ENCODE results near the gene RTN4R. TPM values are rescaled to one million over a fixed set of nuclear protein-coding genes. Genes with fewer than 3 reads are reported as not detected.

RTN4R gene
- total and polyA plus RNA-seq, 2 of the 13 experiments (the other 11 are each of a cell fraction or from before 2014, with no cell fraction given) = 0.22 to 0.77 TPM

- no peak overlapping the region for H3K9ac ChIP-seq (ENCODE audit: insufficient read depth, low read depth, low read length)
- in situ Hi-C loops (cut with HindIII; ENCODE audit: extremely low pct_ligation_motif_present, low pct_unique_long_range_greater_than_20kb) (no loop called here), intact Hi-C loops (cut with micrococcal nuclease; ENCODE audit: unreplicated experiment) (no loop called here)
- TF ChIP-seq LBX2 (CRISPR knock-in tag; IDR thresholded peaks at IDR 0.05; ENCODE audit: borderline replicate concordance) (no peak), ZNF460 (CRISPR knock-in tag; IDR thresholded peaks at IDR 0.05; ENCODE audit: borderline replicate concordance) (no peak), ZNF567 (CRISPR knock-in tag; IDR thresholded peaks at IDR 0.05; ENCODE audit: borderline replicate concordance) (no peak), TAF1 (CRISPR knock-in tag; IDR thresholded peaks at IDR 0.05) (no peak), ZSCAN9 (CRISPR knock-in tag; IDR thresholded peaks at IDR 0.05; ENCODE audit: borderline replicate concordance) (no peak), PAWR (CRISPR knock-in tag; IDR thresholded peaks at IDR 0.05; ENCODE audit: borderline replicate concordance) (no peak), STAT5B (CRISPR knock-in tag; IDR thresholded peaks at IDR 0.05) (no peak), HMGXB4 (CRISPR knock-in tag; IDR thresholded peaks at IDR 0.05; ENCODE audit: borderline replicate concordance in 1 of 2, low read depth in 1 of 2) (no peak), THAP9 (CRISPR knock-in tag; IDR thresholded peaks at IDR 0.05; ENCODE audit: borderline replicate concordance) (no peak), ELF1 (CRISPR knock-in tag; IDR thresholded peaks at IDR 0.05) (no peak), ARNTL (CRISPR knock-in tag; IDR thresholded peaks at IDR 0.05) (no peak), SUZ12 (IDR thresholded peaks at IDR 0.05; ENCODE audit: low read depth, low read length) (no peak), GATA4 (IDR thresholded peaks at IDR 0.05; ENCODE audit: borderline replicate concordance, low read depth) (no peak), ZBTB33 (CRISPR knock-in tag; IDR thresholded peaks at IDR 0.05) (no peak), ZNF12 (CRISPR knock-in tag; IDR thresholded peaks at IDR 0.05) (no peak)
- ChIA-PET CTCF (ENCODE audit: low intra/inter-chr PET ratio, low total read pairs) (no interaction called here), POLR2A (no interaction called here)
- H3K9me3 ChIP-seq (ENCODE audit: low read length) = no peaks in the 10 kb centered on the region
- ATAC-seq = no peak
- no peak overlapping the region for H2AFZ ChIP-seq (ENCODE audit: low read length)
- H3K4me2 ChIP-seq (ENCODE audit: low read depth, low read length) = no peak overlapping the region
- H3K27me3 ChIP-seq (ENCODE audit: control insufficient read depth in 1 of 2, insufficient read depth in 2 of 2, low read length in 2 of 2) = peaks cover 1 to 19% of the 10 kb centered on the region in 2 experiments; a peak in 4 of 5 replicates
- no peaks in the 10 kb centered on the region for H3K4me1 ChIP-seq (ENCODE audit: insufficient read depth, low read length)
- WGBS (ENCODE audit: low lambda C conversion rate) = no CpG with 5 or more reads among the region's 21 CpGs
- H4K20me1 ChIP-seq (ENCODE audit: insufficient read depth, low read length) = no peaks in the 10 kb centered on the region
- no peak overlapping the region for H3K27ac ChIP-seq (ENCODE audit: extremely low read length, insufficient read depth, low read length)
- no peak for DNase-seq (ENCODE audit: low spot score)
- H3K36me3 ChIP-seq (replicated peaks in 1 of 2; ENCODE audit: control insufficient read depth in 1 of 2, insufficient read depth in 2 of 2, low read length in 2 of 2) = no peaks in the 10 kb centered on the region
- no peak overlapping the region for H3K4me3 ChIP-seq (replicated peaks in 1 of 3; ENCODE audit: insufficient read depth in 1 of 3, low read depth in 2 of 3, low read length in 3 of 3)
- no peaks in the 10 kb centered on the region for H3K79me2 ChIP-seq (ENCODE audit: insufficient read depth, low read length)
- BruUV-seq (replicated peaks) = no TSS peak
- FAIRE-seq = no peak
These were observed 38.0 kb upstream of the RTN4R start for GRCh38 chr22:20305894-20306645.

Measured in HepG2 (cell line).